ENCODE data around the gene ACVR1. TPM values are rescaled to one million over a fixed set of nuclear protein-coding genes. Genes with fewer than 3 reads are reported as not detected.

ACVR1 gene
- total and polyA plus RNA-seq, 2 of the 13 experiments (the other 11 are each of a cell fraction or from before 2014, with no cell fraction given) = 2.3 to 5.4 TPM

GRCh38 chr2:157876066-157876785 is at the start of gene ACVR1 (continued):
- no peak for TF ChIP-seq HNF1A (IDR thresholded peaks at IDR 0.05; ENCODE audit: low read depth)
- TF ChIP-seq HNF1A (CRISPR knock-in tag; IDR thresholded peaks at IDR 0.05; ENCODE audit: borderline replicate concordance) = peak; percentile 51; the same call in 1 of the 2 replicates
- TF ChIP-seq ZNF773 (CRISPR knock-in tag; IDR thresholded peaks at IDR 0.05; ENCODE audit: borderline replicate concordance) = peak; percentile 35; the same call in 1 of the 2 replicates
- peak; percentile 29 to 72 for TF ChIP-seq REST (IDR thresholded peaks at IDR 0.05; ENCODE audit: borderline replicate concordance in 1 of 2, low read depth in 1 of 2, low read length in 2 of 2)
- peak; percentile 75; the same call in 1 of the 2 replicates for TF ChIP-seq KDM1A (CRISPR knock-in tag; IDR thresholded peaks at IDR 0.05)
- peak; percentile 42; the same call in 1 of the 2 replicates for TF ChIP-seq POLR2AphosphoS5 (IDR thresholded peaks at IDR 0.05; ENCODE audit: low read depth, low read length)
- no peak for TF ChIP-seq JARID2 (CRISPR knock-in tag; IDR thresholded peaks at IDR 0.05; ENCODE audit: insufficient replicate concordance)
- TF ChIP-seq ZNF136 (CRISPR knock-in tag; IDR thresholded peaks at IDR 0.05; ENCODE audit: low read depth) = no peak
- peak; percentile 26; the same call in 1 of the 2 replicates for TF ChIP-seq ZNF331 (CRISPR knock-in tag; IDR thresholded peaks at IDR 0.05)
- no peak for TF ChIP-seq PLRG1 (conservative IDR thresholded peaks at IDR 0.05)
- no peak for TF ChIP-seq FOXP1 (IDR thresholded peaks at IDR 0.05)
- TF ChIP-seq FOXP1 (CRISPR knock-in tag; IDR thresholded peaks at IDR 0.05) = peak; percentile 21; the same call in 1 of the 2 replicates
- TF ChIP-seq SMARCE1 (IDR thresholded peaks at IDR 0.05; ENCODE audit: borderline replicate concordance) = no peak
- TF ChIP-seq SALL1 (CRISPR knock-in tag; IDR thresholded peaks at IDR 0.05) = peak; percentile 41; the same call in 1 of the 2 replicates
- TF ChIP-seq SMARCC2 (IDR thresholded peaks at IDR 0.05) = no peak
- no peak for TF ChIP-seq ZNF569 (CRISPR knock-in tag; IDR thresholded peaks at IDR 0.05; ENCODE audit: borderline replicate concordance)
- TF ChIP-seq CHD4 (IDR thresholded peaks at IDR 0.05; ENCODE audit: borderline replicate concordance, low read length) = no peak
- TF ChIP-seq ZNF549 (CRISPR knock-in tag; IDR thresholded peaks at IDR 0.05) = peak; percentile 66; the same call in 1 of the 2 replicates
- peak; percentile 19; the same call in 1 of the 2 replicates for TF ChIP-seq SOX5 (CRISPR knock-in tag; IDR thresholded peaks at IDR 0.05; ENCODE audit: borderline replicate concordance)
- peak; percentile 100 for TF ChIP-seq ZNF263 (CRISPR knock-in tag; IDR thresholded peaks at IDR 0.05)
- peak; percentile 43; the same call in 1 of the 2 replicates for TF ChIP-seq HOMEZ (CRISPR knock-in tag; IDR thresholded peaks at IDR 0.05; ENCODE audit: low read depth)
- TF ChIP-seq MEIS2 (CRISPR knock-in tag; IDR thresholded peaks at IDR 0.05) = 0 out of 2 replicates have a peak, but pooled peaks have one; percentile 27
